K562 (cell line): ENCODE results near the gene PAXIP1. TPM values are rescaled to one million over a fixed set of nuclear protein-coding genes. Genes with fewer than 3 reads are reported as not detected.

Source experiments
- ATAC-seq: fragments of 200-7000 bp; cut with Tn5 transposase; 3 replicates; pipeline ENCODE4 v1.9.1; 2020; ENCODE audit warnings: moderate library complexity
- BruUV-seq: library from RNA; stranded (reverse); fragments of 400-500 nt; replicated peaks from 2 replicates; lab custom pipeline; 2021; lab: Mats Ljungman, UMichigan
- CTCF ChIA-PET: fragments of 300-600 bp; formaldehyde crosslinking; extraction: SDS; loops from one replicate; lab custom pipeline; 2021; ENCODE audit warnings: low intra/inter-chr PET ratio; lab: Yijun Ruan, JAX
- POLR2A ChIA-PET: fragments of 300-600, 350-650 bp; sonication (Branson Sonifier 250); formaldehyde crosslinking; extraction: SDS; loops from one replicate; lab custom pipeline; 2021; ENCODE audit warnings: antibody characterized with exemption, inconsistent platforms; lab: Yijun Ruan, JAX
- DNase-seq, 4 experiments: peaks; one replicate each; pipeline versions ENCODE4 v3.0.0 to v3.0.0-alpha.2; 2011 to 2018; ENCODE audit warnings: low spot score in 3 of 4, mixed read lengths in 3 of 4; ENCODE audit errors: extremely low read depth in 1 of 4
- FAIRE-seq: peaks from 2 replicates; lab custom pipeline; 2011; peaks lifted over from hg19 to GRCh38; lab: Jason Lieb, UNC
- H2AFZ ChIP-seq: 2 replicates; pipeline ENCODE4 v1.6.0; 2011; ENCODE audit warnings: low read depth, low read length, control low read depth, inconsistent platforms
- H3K27ac ChIP-seq: fragments of 200-600 bp; 3 replicates; pipeline ENCODE4 v1.8.0; 2011; ENCODE audit warnings: low read depth, mild to moderate bottlenecking, control low read depth, inconsistent platforms, low read length, moderate library complexity, mixed read lengths; ENCODE audit errors: extremely low read depth
- H3K27me3 ChIP-seq, 2 experiments: fragments of 300-600 bp in 1 of 2; 2 replicates in 1 of 2; 3 replicates in 1 of 2; pipeline versions ENCODE4 v1.6.0 to v1.8.0; 2011; ENCODE audit warnings: inconsistent platforms in 2 of 2, low read length in 2 of 2, mild to moderate bottlenecking in 1 of 2, mixed read lengths in 1 of 2, moderate library complexity in 1 of 2; ENCODE audit not compliant: control insufficient read depth in 2 of 2, insufficient read depth in 2 of 2
- H3K36me3 ChIP-seq: fragments of 300-600 bp; 3 replicates; pipeline ENCODE4 v1.8.0; 2011; ENCODE audit warnings: mild to moderate bottlenecking, low read length, inconsistent platforms; ENCODE audit not compliant: control insufficient read depth, insufficient read depth
- H3K4me1 ChIP-seq, 2 experiments: fragments of 200-600 bp in 1 of 2; replicated peaks in 1 of 2; 2 replicates in 1 of 2; 3 replicates in 1 of 2; pipeline versions ENCODE4 v1.5.1 to v1.8.0; 2011; ENCODE audit warnings: inconsistent platforms in 2 of 2, low read length in 2 of 2, mild to moderate bottlenecking in 1 of 2, mixed read lengths in 1 of 2, moderate library complexity in 1 of 2; ENCODE audit not compliant: control insufficient read depth in 2 of 2, insufficient read depth in 2 of 2
- H3K4me2 ChIP-seq: 2 replicates; pipeline ENCODE4 v1.6.1; 2011; ENCODE audit warnings: low read length, control low read depth, inconsistent platforms, mixed read lengths; ENCODE audit not compliant: insufficient read depth
- H3K4me3 ChIP-seq: fragments of 200-600 bp; sonication (generic), shearing (Covaris generic); 2 replicates; pipeline ENCODE4 v1.5.1; 2016; ENCODE audit warnings: control low read depth, inconsistent platforms
- H3K79me2 ChIP-seq: fragments of 200-600 bp; 3 replicates; pipeline ENCODE4 v1.8.0; 2011; ENCODE audit warnings: low read length, inconsistent platforms; ENCODE audit not compliant: control insufficient read depth, insufficient read depth
- H3K9ac ChIP-seq, 2 experiments: 2 replicates each; pipeline versions ENCODE4 v1.6.0 to v1.6.1; 2011; ENCODE audit warnings: low read depth in 2 of 2, low read length in 2 of 2, control low read depth in 1 of 2, inconsistent platforms in 1 of 2, mild to moderate bottlenecking in 1 of 2, mixed read lengths in 1 of 2; ENCODE audit not compliant: insufficient read depth in 1 of 2
- H3K9me1 ChIP-seq: one replicate; pipeline ENCODE4 v1.6.0; 2011; ENCODE audit warnings: inconsistent platforms, mild to moderate bottlenecking, low read length, moderate library complexity; ENCODE audit not compliant: control insufficient read depth, insufficient read depth
- H3K9me3 ChIP-seq: replicated peaks from 2 replicates; pipeline ENCODE4 v1.5.1; 2011; ENCODE audit warnings: low read depth, low read length, inconsistent platforms; ENCODE audit not compliant: control insufficient read depth, insufficient read depth
- H4K20me1 ChIP-seq: replicated peaks from 2 replicates; pipeline ENCODE4 v1.6.1; 2011; ENCODE audit warnings: low read length, inconsistent platforms, mixed read lengths; ENCODE audit not compliant: control insufficient read depth, insufficient read depth
- ARID2 ChIP-seq: fragments of 450-650 bp; IDR thresholded peaks from 2 replicates; pipeline ENCODE4 v1.6.1; 2017; ENCODE audit warnings: antibody characterized with exemption, mild to moderate bottlenecking
- CXXC5 ChIP-seq: fragments of 250-450 bp; sonication (Bioruptor Pico); IDR thresholded peaks from 2 replicates; pipeline ENCODE4 v1.8.0; 2022; ENCODE audit warnings: inconsistent platforms, mild to moderate bottlenecking, moderate library complexity
- MGA ChIP-seq: fragments of 450-650 bp; IDR thresholded peaks from 2 replicates; pipeline ENCODE4 v1.6.1; 2016; ENCODE audit warnings: mild to moderate bottlenecking, moderate library complexity
- SRSF1 ChIP-seq: fragments of 200-400 bp; formaldehyde crosslinking; IDR thresholded peaks from 2 replicates; pipeline ENCODE4 v1.6.1; 2017; ENCODE audit warnings: mild to moderate bottlenecking, low read depth, low read length, moderate library complexity
- ZKSCAN8 ChIP-seq: fragments of 200-800 bp; sonication (Bioruptor generic); IDR thresholded peaks from 2 replicates; pipeline ENCODE4 v1.6.1; 2016; ENCODE audit warnings: missing genetic modification characterization, missing compliant biosample characterization
- ZNF212 ChIP-seq: fragments of 450-650 bp; formaldehyde crosslinking; IDR thresholded peaks from 2 replicates; pipeline ENCODE4 v1.4.0; 2020; ENCODE audit warnings: mild to moderate bottlenecking
- WGBS: fragments of 100-300 bp; shearing (Covaris generic); methylation state at CpG from one replicate; pipeline ENCODE4 v1.1.6; 2016; ENCODE audit warnings: low coverage, mixed read lengths; ENCODE audit not compliant: insufficient coverage; ENCODE audit errors: missing lambda C conversion rate; 5-methylcytosine and 5-hydroxymethylcytosine counted together
- in situ Hi-C: fragments of 300-500 bp; cut with MboI; formaldehyde crosslinking; loops from 4 replicates; pipeline ENCODE4 v1.15.0; 2018; ENCODE audit warnings: inconsistent platforms, mixed read lengths
- intact Hi-C: fragments of 100-400 bp; cut with micrococcal nuclease; formaldehyde crosslinking; loops from 2 replicates; pipeline ENCODE4 v1.14.2; 2022
- polyA plus RNA-seq, 8 experiments: library from polyadenylated mRNA; depleted of rRNA in 4 of 8; stranded (reverse) in 5 of 8; unstranded in 3 of 8; fragments of >200 nt; fragmentation: Nextera tagmentation in 2 of 8; fragmentation: Illumina TruSeq in 1 of 8; extraction: Ambion mirVana in 2 of 8; extraction: Trizol in 1 of 8; gene quantifications; 2 replicates each; pipeline versions ENCODE4 v1.2.1 to v1.2.3, GENCODE V29; 2011 to 2014; ENCODE audit warnings: inconsistent platforms in 1 of 8, missing spikeins in 1 of 8
- total RNA-seq, 7 experiments: library from RNA; depleted of rRNA in 6 of 7; stranded (reverse); fragments of >200 nt in 6 of 7; fragmentation: Illumina TruSeq in 2 of 7; extraction: Trizol in 2 of 7; gene quantifications; 2 replicates each; pipeline versions ENCODE4 v1.2.1 to v1.2.3, GENCODE V29; 2011 to 2021; ENCODE audit warnings: low replicate concordance in 1 of 7

Gene PAXIP1
- total and polyA plus RNA-seq, 9 of the 15 experiments (the other 6 are each of a cell fraction or from before 2014, with no cell fraction given) = 9.7 to 37.9 (median 28.4) TPM

GRCh38 chr7:154909241-154910105 is 93.5 kb downstream of the PAXIP1 start:
- H2AFZ ChIP-seq = no peak overlapping the region
- no peak overlapping the region for H3K4me3 ChIP-seq
- H3K9ac ChIP-seq = no peak overlapping the region
- FAIRE-seq = no peak
- no peaks in the 10 kb centered on the region for H3K9me1 ChIP-seq
- H3K4me2 ChIP-seq = no peak overlapping the region
- H4K20me1 ChIP-seq = no peaks in the 10 kb centered on the region
- no peak overlapping the region for H3K27ac ChIP-seq
- peaks cover 40 to 96% of the 10 kb centered on the region in 2 experiments for H3K27me3 ChIP-seq
- H3K4me1 ChIP-seq = peaks cover 0 to 20% of the 10 kb centered on the region in 2 experiments; a peak in 2 of 5 replicates
- H3K9me3 ChIP-seq = no peaks in the 10 kb centered on the region
- in situ Hi-C loops (no loop called here), intact Hi-C loops (loop anchor here (5.0 kb wide), 1 partner anchor 283 kb away; no protein-coding TSS in a partner anchor)
- no peaks in the 10 kb centered on the region for H3K36me3 ChIP-seq
- no peak for ATAC-seq
- no TSS peak for BruUV-seq
- DNase-seq = no peak
- 2% methylated on average over 26 of the region's 26 CpGs for WGBS
- ChIA-PET CTCF (no interaction called here), POLR2A (no interaction called here)
- no peaks in the 10 kb centered on the region for H3K79me2 ChIP-seq
- TF ChIP-seq SRSF1 (no peak), ZNF212 (no peak), CXXC5 (CRISPR knock-in tag) (no peak), ZKSCAN8 (no peak), ARID2 (no peak), MGA (no peak)
